HepG2 (cell line): ENCODE results near the gene TRAPPC5.

Experiments
- CHD4 ChIP-seq: fragments of 200-600 bp; sonication (generic); IDR thresholded peaks from 2 replicates; pipeline ENCODE4 v1.7.0; 2017; ENCODE audit warnings: mild to moderate bottlenecking, low read length, borderline replicate concordance
- CTCF ChIP-seq: sonication (generic); formaldehyde crosslinking; IDR thresholded peaks from 2 replicates; pipeline ENCODE4 v1.5.0; 2020; ENCODE audit warnings: mild to moderate bottlenecking, missing genetic modification reagents, moderate library complexity
- DMTF1 ChIP-seq: sonication (generic); formaldehyde crosslinking; IDR thresholded peaks from 2 replicates; pipeline ENCODE4 v1.4.0; 2020; ENCODE audit warnings: mild to moderate bottlenecking, missing genetic modification reagents
- POLR2A ChIP-seq, 2 experiments: IDR thresholded peaks; 2 replicates each; pipeline ENCODE4 v1.6.1; 2011; ENCODE audit warnings: low read depth in 2 of 2, low read length in 2 of 2, mild to moderate bottlenecking in 1 of 2, moderate library complexity in 1 of 2; ENCODE audit not compliant: insufficient read depth in 1 of 2
- PRMT3 ChIP-seq: sonication (generic); formaldehyde crosslinking; IDR thresholded peaks from 2 replicates; pipeline ENCODE4 v1.8.1; 2022; ENCODE audit warnings: low read depth, mild to moderate bottlenecking, moderate library complexity, missing genetic modification reagents, borderline replicate concordance
- SUZ12 ChIP-seq: fragments of 150-350 bp; IDR thresholded peaks from 2 replicates; pipeline ENCODE4 v1.6.1; 2014; ENCODE audit warnings: low read depth, low read length
- YY1 ChIP-seq: IDR thresholded peaks from 2 replicates; pipeline ENCODE4 v1.6.1; 2011; ENCODE audit warnings: low read length, low read depth, moderate library complexity, mild to moderate bottlenecking; ENCODE audit not compliant: insufficient read depth, insufficient replicate concordance
- ZFP36 ChIP-seq: fragments of 150-350 bp; IDR thresholded peaks from 2 replicates; pipeline ENCODE4 v1.6.1; 2018; ENCODE audit warnings: borderline replicate concordance, low read length, low read depth; ENCODE audit not compliant: partially characterized antibody

GRCh38 chr19:7657131-7657751, 23.4 kb upstream of the TRAPPC5 start:
- TF ChIP-seq ZFP36, result no peak
- TF ChIP-seq CTCF (CRISPR knock-in tag), result no peak
- TF ChIP-seq SUZ12, result no peak
- TF ChIP-seq YY1, result no peak
- TF ChIP-seq POLR2A (IDR thresholded peaks at IDR 0.05; ENCODE audit: insufficient read depth in 1 of 2, low read depth in 2 of 2, low read length in 2 of 2), result no peak
- no peak for TF ChIP-seq DMTF1 (CRISPR knock-in tag)
- TF ChIP-seq CHD4, result no peak
- no peak for TF ChIP-seq PRMT3
